Liver (tissue), 9 donors: ENCODE results near the gene LRMDA. TPM values are rescaled to one million over a fixed set of nuclear protein-coding genes. Genes with fewer than 3 reads are reported as not detected.

Experiments used
- DNase-seq: peaks from one replicate; pipeline ENCODE4 v3.0.0-alpha.2; 2017; ENCODE audit warnings: low spot score
- H3K27ac ChIP-seq, 2 donors: one replicate each; pipeline ENCODE4 v1.7.0; 2013; ENCODE audit warnings: inconsistent platforms in 2 of 2, low read length in 2 of 2, control low read depth in 1 of 2, low read depth in 1 of 2, mild to moderate bottlenecking in 1 of 2
- H3K27me3 ChIP-seq, 4 donors: one replicate each; pipeline versions ENCODE4 v1.6.1 to v1.7.0; 2013; ENCODE audit warnings: low read length in 3 of 4, inconsistent platforms in 1 of 4, mild to moderate bottlenecking in 1 of 4, moderate library complexity in 1 of 4; ENCODE audit not compliant: control insufficient read depth in 4 of 4, insufficient read depth in 4 of 4
- H3K36me3 ChIP-seq, 4 donors: one replicate each; pipeline versions ENCODE4 v1.6.1 to v1.7.0; 2013; ENCODE audit warnings: low read length in 3 of 4, mild to moderate bottlenecking in 3 of 4, low read depth in 1 of 4, moderate library complexity in 1 of 4; ENCODE audit not compliant: control insufficient read depth in 4 of 4, insufficient read depth in 3 of 4
- H3K4me1 ChIP-seq, 4 donors: one replicate each; pipeline versions ENCODE4 v1.6.1 to v1.7.0; 2013; ENCODE audit warnings: low read length in 3 of 4, mild to moderate bottlenecking in 3 of 4, moderate library complexity in 1 of 4; ENCODE audit not compliant: control insufficient read depth in 4 of 4, insufficient read depth in 4 of 4
- H3K4me3 ChIP-seq, 3 donors: one replicate each; pipeline versions ENCODE4 v1.6.1 to v1.7.0; 2013; ENCODE audit warnings: low read length in 3 of 3, control low read depth in 1 of 3, low read depth in 1 of 3, mild to moderate bottlenecking in 1 of 3
- H3K9ac ChIP-seq, 2 donors: one replicate each; pipeline ENCODE4 v1.7.0; 2013; ENCODE audit warnings: low read length in 2 of 2, mild to moderate bottlenecking in 2 of 2, moderate library complexity in 2 of 2, control low read depth in 1 of 2, low read depth in 1 of 2
- H3K9me3 ChIP-seq, 4 donors: one replicate each; pipeline versions ENCODE4 v1.6.1 to v1.7.0; 2013; ENCODE audit warnings: low read length in 3 of 4; ENCODE audit not compliant: control insufficient read depth in 4 of 4
- CTCF ChIP-seq: fragments of 150-350 bp; IDR thresholded peaks from 2 replicates; pipeline ENCODE4 v1.5.1; 2017; ENCODE audit warnings: improper control_type of control experiment, low read depth, low read length; ENCODE audit not compliant: missing input control
- EGR1 ChIP-seq, 2 donors: IDR thresholded peaks; 2 replicates each; pipeline ENCODE4 v1.6.1; 2016 to 2018; ENCODE audit warnings: antibody characterized with exemption in 2 of 2, low read depth in 2 of 2
- FOXA1 ChIP-seq: IDR thresholded peaks from 2 replicates; pipeline ENCODE4 v1.6.1; 2016; ENCODE audit warnings: antibody characterized with exemption
- FOXA2 ChIP-seq: IDR thresholded peaks from 2 replicates; pipeline ENCODE4 v1.6.1; 2016; ENCODE audit warnings: antibody characterized with exemption
- GABPA ChIP-seq, 2 donors: IDR thresholded peaks in 1 of 2; conservative IDR thresholded peaks in 1 of 2; 2 replicates each; pipeline ENCODE4 v1.6.1; 2016; ENCODE audit warnings: antibody characterized with exemption in 2 of 2, mild to moderate bottlenecking in 1 of 2, moderate library complexity in 1 of 2
- HNF4A ChIP-seq, 2 donors: conservative IDR thresholded peaks; 2 replicates each; pipeline ENCODE4 v1.6.1; 2016; ENCODE audit warnings: antibody characterized with exemption in 2 of 2, mild to moderate bottlenecking in 2 of 2
- HNF4G ChIP-seq: IDR thresholded peaks from 2 replicates; pipeline ENCODE4 v1.6.1; 2016; ENCODE audit warnings: antibody characterized with exemption
- JUND ChIP-seq, 2 donors: IDR thresholded peaks; 2 replicates each; pipeline ENCODE4 v1.6.1; 2016; ENCODE audit warnings: antibody characterized with exemption in 2 of 2
- MAX ChIP-seq: IDR thresholded peaks from 2 replicates; pipeline ENCODE4 v1.6.1; 2016; ENCODE audit warnings: antibody characterized with exemption
- NR2F2 ChIP-seq: IDR thresholded peaks from 2 replicates; pipeline ENCODE4 v1.6.1; 2016; ENCODE audit warnings: antibody characterized with exemption
- RAD21 ChIP-seq, 2 donors: IDR thresholded peaks; 2 replicates each; pipeline ENCODE4 v1.6.1; 2016; ENCODE audit warnings: antibody characterized with exemption in 2 of 2, mild to moderate bottlenecking in 2 of 2
- REST ChIP-seq: IDR thresholded peaks from 2 replicates; pipeline ENCODE4 v1.6.1; 2016; ENCODE audit warnings: antibody characterized with exemption, mild to moderate bottlenecking
- RXRA ChIP-seq, 2 donors: IDR thresholded peaks; 2 replicates each; pipeline ENCODE4 v1.6.1; 2017 to 2018; ENCODE audit warnings: antibody characterized with exemption in 2 of 2, mild to moderate bottlenecking in 1 of 2
- SP1 ChIP-seq: IDR thresholded peaks from 2 replicates; pipeline ENCODE4 v1.6.1; 2018; ENCODE audit warnings: antibody characterized with exemption, mild to moderate bottlenecking
- YY1 ChIP-seq: IDR thresholded peaks from 2 replicates; pipeline ENCODE4 v1.6.1; 2016; ENCODE audit warnings: antibody characterized with exemption, mild to moderate bottlenecking
- WGBS: extraction: QIAGEN DNeasy Blood & Tissue Kit; methylation state at CpG from one replicate; pipeline ENCODE4 v1.1.7; 2013; 5-methylcytosine and 5-hydroxymethylcytosine counted together
- polyA plus RNA-seq, 2 donors: library from polyadenylated mRNA; stranded (reverse) in 1 of 2; unstranded in 1 of 2; fragments of 200-250 nt in 1 of 2; fragments of >200 nt in 1 of 2; fragmentation: Nextera tagmentation in 1 of 2; extraction: Ambion mirVana in 1 of 2; gene quantifications; one replicate each; pipeline versions ENCODE4 v1.2.1 to v1.2.3, GENCODE V29; 2013 to 2015
- total RNA-seq, 2 donors: library from RNA; depleted of rRNA; stranded (reverse); fragments of >200 nt; gene quantifications; one replicate each; pipeline ENCODE4 v1.2.3, GENCODE V29; 2014
- donor health status: healthy.
- donor health status: healthy.
- donor health status: healthy.
- donor health status: healthy.
- donor health status: healthy.

LRMDA gene
- total and polyA plus RNA-seq, 4 donors: 7.9 to 15.8 (median 11.3) TPM

GRCh38 chr10:76302961-76303630, 871.7 kb downstream of the LRMDA start:
- Histone ChIP-seq H3K9me3 (no peaks in the 10 kb centered on the region), H3K27ac (no peak overlapping the region), H3K9ac (no peak overlapping the region), H3K4me3 (no peak overlapping the region), H3K27me3 (no peaks in the 10 kb centered on the region), H3K4me1 (peaks cover 0 to 4% (median under 1%) of the 10 kb centered on the region in 4 donors), H3K36me3 (no peaks in the 10 kb centered on the region)
- no peak for TF ChIP-seq RXRA (IDR thresholded peaks at IDR 0.05)
- no peak for TF ChIP-seq GABPA (IDR thresholded peaks at IDR 0.05 in 1 of 2, conservative IDR thresholded peaks at IDR 0.05 in 1 of 2)
- TF ChIP-seq HNF4A (conservative IDR thresholded peaks at IDR 0.05): no peak
- TF ChIP-seq MAX: no peak
- TF ChIP-seq FOXA2: no peak
- no peak for DNase-seq
- 83% methylated on average over 8 of the region's 8 CpGs for WGBS

GRCh38 chr10:76303682-76304316, 872.4 kb downstream of the LRMDA start:
- H3K27me3 ChIP-seq: no peaks in the 10 kb centered on the region
- TF ChIP-seq CTCF: peak; percentile 36
- TF ChIP-seq NR2F2: no peak
- TF ChIP-seq RAD21 (IDR thresholded peaks at IDR 0.05): peak; percentile 72 to 84
- no peak overlapping the region for H3K4me3 ChIP-seq

GRCh38 chr10:76305930-76306615, 874.6 kb downstream of the LRMDA start:
- H3K27ac ChIP-seq: no peak overlapping the region
- TF ChIP-seq JUND (IDR thresholded peaks at IDR 0.05) (no peak), YY1 (no peak), REST (no peak), HNF4A (conservative IDR thresholded peaks at IDR 0.05) (no peak), CTCF (no peak), FOXA1 (no peak), RXRA (IDR thresholded peaks at IDR 0.05) (no peak), GABPA (IDR thresholded peaks at IDR 0.05 in 1 of 2, conservative IDR thresholded peaks at IDR 0.05 in 1 of 2) (no peak), HNF4G (no peak), FOXA2 (no peak), SP1 (no peak), MAX (no peak), EGR1 (IDR thresholded peaks at IDR 0.05; ENCODE audit: low read depth in 2 of 2) (no peak), RAD21 (IDR thresholded peaks at IDR 0.05) (no peak), NR2F2 (no peak)
- peaks cover 0 to 10% (median 3%) of the 10 kb centered on the region in 4 donors for H3K4me1 ChIP-seq

More at GRCh38 chr10:76303682-76304316, 872.4 kb downstream of the LRMDA start:
- 63% methylated on average over 8 of the region's 8 CpGs for WGBS
- H3K4me1 ChIP-seq: peaks cover 0 to 4% (median 0%) of the 10 kb centered on the region in 4 donors
- DNase-seq: peak; percentile 44
- no peaks in the 10 kb centered on the region for H3K36me3 ChIP-seq
- H3K9ac ChIP-seq: no peak overlapping the region
- H3K27ac ChIP-seq: no peak overlapping the region
- no peaks in the 10 kb centered on the region for H3K9me3 ChIP-seq

More at GRCh38 chr10:76305930-76306615, 874.6 kb downstream of the LRMDA start:
- Histone ChIP-seq H3K27me3 (no peaks in the 10 kb centered on the region), H3K9ac (no peak overlapping the region), H3K36me3 (no peaks in the 10 kb centered on the region), H3K9me3 (no peaks in the 10 kb centered on the region), H3K4me3 (no peak overlapping the region)
- WGBS: 6% methylated on average over 1 of the region's 1 CpG
- DNase-seq: no peak
